Measurements from ENCODE around the gene TICAM2. TPM values are rescaled to one million over a fixed set of nuclear protein-coding genes. Genes with fewer than 3 reads are reported as not detected.

The TICAM2 gene
- total RNA-seq, 1 experiment from 2014 or later = 0.24 TPM

DNA sequence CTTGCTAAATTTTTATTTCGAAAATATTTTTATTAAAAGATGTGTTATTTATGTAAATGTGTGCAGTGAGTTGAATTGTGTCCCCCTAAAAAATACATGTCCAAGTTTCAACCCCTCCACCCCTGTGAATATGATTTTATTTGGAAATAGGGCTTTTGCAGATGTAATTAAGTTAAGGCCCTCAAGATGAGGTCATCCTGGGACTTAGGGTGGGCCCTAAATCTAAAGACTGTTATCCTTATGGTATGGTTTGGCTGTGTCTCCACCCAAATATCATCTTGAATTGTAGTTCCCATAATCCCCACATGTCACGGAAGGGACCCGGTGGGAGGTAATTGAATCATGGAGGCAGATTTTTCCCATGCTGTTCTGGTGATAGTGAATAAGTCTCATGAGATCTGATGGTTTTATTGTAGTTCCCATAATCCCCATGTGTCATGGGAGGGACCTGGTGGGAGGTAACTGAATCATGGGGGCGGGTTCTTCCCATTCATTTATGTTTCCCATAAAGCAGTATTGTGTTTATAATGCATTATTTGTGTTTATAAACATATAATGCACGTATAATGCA lies 25.1 kb upstream of the TICAM2 start:
- TF ChIP-seq, protein P1, sequence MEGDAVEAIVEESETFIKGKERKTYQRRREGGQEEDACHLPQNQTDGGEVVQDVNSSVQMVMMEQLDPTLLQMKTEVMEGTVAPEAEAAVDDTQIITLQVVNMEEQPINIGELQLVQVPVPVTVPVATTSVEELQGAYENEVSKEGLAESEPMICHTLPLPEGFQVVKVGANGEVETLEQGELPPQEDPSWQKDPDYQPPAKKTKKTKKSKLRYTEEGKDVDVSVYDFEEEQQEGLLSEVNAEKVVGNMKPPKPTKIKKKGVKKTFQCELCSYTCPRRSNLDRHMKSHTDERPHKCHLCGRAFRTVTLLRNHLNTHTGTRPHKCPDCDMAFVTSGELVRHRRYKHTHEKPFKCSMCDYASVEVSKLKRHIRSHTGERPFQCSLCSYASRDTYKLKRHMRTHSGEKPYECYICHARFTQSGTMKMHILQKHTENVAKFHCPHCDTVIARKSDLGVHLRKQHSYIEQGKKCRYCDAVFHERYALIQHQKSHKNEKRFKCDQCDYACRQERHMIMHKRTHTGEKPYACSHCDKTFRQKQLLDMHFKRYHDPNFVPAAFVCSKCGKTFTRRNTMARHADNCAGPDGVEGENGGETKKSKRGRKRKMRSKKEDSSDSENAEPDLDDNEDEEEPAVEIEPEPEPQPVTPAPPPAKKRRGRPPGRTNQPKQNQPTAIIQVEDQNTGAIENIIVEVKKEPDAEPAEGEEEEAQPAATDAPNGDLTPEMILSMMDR (conservative IDR thresholded peaks at IDR 0.05) = no peak
- Histone ChIP-seq H3K56ac (ENCODE audit: insufficient read length, low read depth, low read length) (no peak overlapping the region), H3K9me3 (ENCODE audit: control insufficient read depth, low read depth, low read length) (no peaks in the 10 kb centered on the region), H3K27ac (ENCODE audit: insufficient read length, low read depth, low read length) (no peak overlapping the region), H4K5ac (ENCODE audit: insufficient read length, low read depth, low read length) (no peak overlapping the region), H4K20me1 (ENCODE audit: control insufficient read depth, insufficient read depth, insufficient read length) (no peaks in the 10 kb centered on the region), H3K23ac (ENCODE audit: insufficient read length, low read depth, low read length) (no peak overlapping the region), H3K4ac (ENCODE audit: low read depth, low read length) (no peak overlapping the region), H2BK5ac (ENCODE audit: insufficient read length, low read length) (no peak overlapping the region), H2BK120ac (ENCODE audit: low read depth, low read length, poor library complexity, severe bottlenecking) (no peak overlapping the region), H3K9ac (ENCODE audit: extremely low read depth, insufficient read length, low read length) (no peak overlapping the region), H3K23me2 (ENCODE audit: insufficient read length, low read depth, low read length, poor library complexity, severe bottlenecking) (peaks cover 2% of the 10 kb centered on the region), H2BK15ac (ENCODE audit: low read depth, low read length) (no peak overlapping the region), H3T11ph (ENCODE audit: low read length) (no peak overlapping the region), H4K91ac (ENCODE audit: insufficient read length, low read depth, low read length) (no peak overlapping the region), H4K8ac (replicated peaks; ENCODE audit: insufficient read length, low read depth, low read length) (no peak overlapping the region), H3K27me3 (ENCODE audit: insufficient read depth, low read length) (no peaks in the 10 kb centered on the region), H2AK5ac (ENCODE audit: insufficient read length, low read length) (no peak overlapping the region), H2AFZ (ENCODE audit: low read length) (no peak overlapping the region), H3K79me1 (ENCODE audit: insufficient read depth, low read depth, low read length, poor library complexity, severe bottlenecking) (peaks cover 10% of the 10 kb centered on the region), H3K4me2 (ENCODE audit: insufficient read depth, insufficient read length, low read length) (no peak overlapping the region), H3K14ac (ENCODE audit: insufficient read depth, low read length) (no peak overlapping the region), H2BK12ac (ENCODE audit: insufficient read length, low read depth, low read length) (no peak overlapping the region), H3K79me2 (ENCODE audit: insufficient read depth, low read length) (peaks cover 17% of the 10 kb centered on the region; the same call in 1 of the 2 replicates), H3K4me1 (ENCODE audit: insufficient read depth, low read length) (no peaks in the 10 kb centered on the region; the same call in 1 of the 2 replicates), H2BK20ac (ENCODE audit: low read depth, low read length, poor library complexity, severe bottlenecking) (no peak overlapping the region), H3K18ac (ENCODE audit: insufficient read length, low read depth, low read length) (no peak overlapping the region)
- Mint-ChIP-seq H3K27ac (no peak overlapping the region), H3K36me3 (ENCODE audit: insufficient read depth in 1 of 3, low read depth in 3 of 3) (no peaks in the 10 kb centered on the region), H3K4me1 (peaks cover 10 to 12% of the 10 kb centered on the region in 2 experiments), H3K9me3 (no peaks in the 10 kb centered on the region; a peak in 1 of 5 replicates), H3K27me3 (ENCODE audit: low read depth) (no peaks in the 10 kb centered on the region), H3K4me3 (peak overlapping the region; percentile 12 to 39; a peak in 4 of 5 replicates)
- WGBS (ENCODE audit: extremely low coverage, insufficient read length, low lambda C conversion rate) = no CpG with 5 or more reads among the region's 5 CpGs
- DNase-seq = no peak

Data from H9 (cell line).